Body of pancreas (tissue), 4 donors: ENCODE measurements around the gene PHC2.

Experiments
- CTCF ChIP-seq, 7 experiments: fragments of 450-650 bp in 4 of 7; fragments of 200-600 bp in 3 of 7; sonication (generic) in 3 of 7; IDR thresholded peaks; one replicate each; pipeline ENCODE4 v1.5.1; 2016 to 2019; ENCODE audit warnings: antibody characterized with exemption in 7 of 7
- POLR2A ChIP-seq, 3 donors: fragments of 450-650 bp; IDR thresholded peaks; one replicate each; pipeline ENCODE4 v1.6.1; 2016; ENCODE audit warnings: antibody characterized with exemption in 3 of 3, mild to moderate bottlenecking in 2 of 3

- TF ChIP-seq CTCF (IDR thresholded peaks at IDR 0.05) = no peak
- TF ChIP-seq POLR2A (IDR thresholded peaks at IDR 0.05) = no peak
These were observed 76.1 kb downstream of the PHC2 start for GRCh38 chr1:33354707-33355316.
